IMR-90 (cell line): ENCODE measurements around the gene GRID2IP.

ENCODE experiments used
- BHLHE40 ChIP-seq: fragments of 150-350 bp; IDR thresholded peaks from 2 replicates; pipeline ENCODE4 v1.6.1; 2016; ENCODE audit warnings: mild to moderate bottlenecking, low read depth, low read length
- POLR2A ChIP-seq: IDR thresholded peaks from 2 replicates; pipeline ENCODE4 v1.6.1; 2012; ENCODE audit warnings: mild to moderate bottlenecking, low read depth, low read length
- USF2 ChIP-seq: fragments of 150-350 bp; IDR thresholded peaks from 2 replicates; pipeline ENCODE4 v1.6.1; 2017; ENCODE audit warnings: mild to moderate bottlenecking, antibody characterized with exemption, low read length, low read depth
- TF ChIP-seq, protein P1 (sequence below): conservative IDR thresholded peaks from 2 replicates; pipeline ENCODE4 v1.5.1; 2012; ENCODE audit warnings: mild to moderate bottlenecking, low read depth, low read length, improper control_type of control experiment

DNA sequence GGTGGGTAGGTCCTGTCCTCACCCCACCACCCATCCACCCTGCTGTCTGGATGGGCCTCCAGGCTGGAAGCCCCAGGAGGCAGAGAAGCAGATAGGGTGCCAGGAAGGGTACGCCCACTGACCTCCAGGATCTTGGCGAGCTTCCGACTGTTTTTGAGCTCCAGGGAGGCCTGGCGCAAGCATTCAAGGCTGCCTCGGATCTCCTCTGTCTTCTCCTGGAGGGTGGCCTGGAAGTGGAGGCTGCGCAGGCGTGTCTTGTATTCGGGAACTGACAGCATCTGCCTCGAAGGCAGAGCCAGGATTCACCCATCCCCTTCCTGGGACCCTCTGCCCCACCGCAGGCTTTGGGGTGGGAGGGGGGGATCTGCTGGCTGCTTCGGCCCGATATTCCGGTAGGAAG is 48.4 kb downstream of the GRID2IP start:
- TF ChIP-seq USF2 (no peak), BHLHE40 (no peak), POLR2A (no peak)
- TF ChIP-seq, protein P1, sequence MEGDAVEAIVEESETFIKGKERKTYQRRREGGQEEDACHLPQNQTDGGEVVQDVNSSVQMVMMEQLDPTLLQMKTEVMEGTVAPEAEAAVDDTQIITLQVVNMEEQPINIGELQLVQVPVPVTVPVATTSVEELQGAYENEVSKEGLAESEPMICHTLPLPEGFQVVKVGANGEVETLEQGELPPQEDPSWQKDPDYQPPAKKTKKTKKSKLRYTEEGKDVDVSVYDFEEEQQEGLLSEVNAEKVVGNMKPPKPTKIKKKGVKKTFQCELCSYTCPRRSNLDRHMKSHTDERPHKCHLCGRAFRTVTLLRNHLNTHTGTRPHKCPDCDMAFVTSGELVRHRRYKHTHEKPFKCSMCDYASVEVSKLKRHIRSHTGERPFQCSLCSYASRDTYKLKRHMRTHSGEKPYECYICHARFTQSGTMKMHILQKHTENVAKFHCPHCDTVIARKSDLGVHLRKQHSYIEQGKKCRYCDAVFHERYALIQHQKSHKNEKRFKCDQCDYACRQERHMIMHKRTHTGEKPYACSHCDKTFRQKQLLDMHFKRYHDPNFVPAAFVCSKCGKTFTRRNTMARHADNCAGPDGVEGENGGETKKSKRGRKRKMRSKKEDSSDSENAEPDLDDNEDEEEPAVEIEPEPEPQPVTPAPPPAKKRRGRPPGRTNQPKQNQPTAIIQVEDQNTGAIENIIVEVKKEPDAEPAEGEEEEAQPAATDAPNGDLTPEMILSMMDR: no peak
